HEK293 (cell line): ENCODE results near the gene KBTBD2.

Source experiments
- ZNF121 ChIP-seq: fragments of 450-650 bp; formaldehyde crosslinking; IDR thresholded peaks from 2 replicates; pipeline ENCODE4 v1.5.1; 2016; ENCODE audit warnings: missing biosample characterization, missing genetic modification characterization
- ZNF558 ChIP-seq: fragments of 450-650 bp; formaldehyde crosslinking; IDR thresholded peaks from 2 replicates; pipeline ENCODE4 v1.5.1; 2016; ENCODE audit warnings: missing biosample characterization, missing genetic modification characterization
- TF ChIP-seq, protein P1 (sequence below): fragments of 450-650 bp; formaldehyde crosslinking; optimal IDR thresholded peaks from 2 replicates; pipeline ENCODE3; 2016; ENCODE audit warnings: missing biosample characterization, mild to moderate bottlenecking, missing genetic modification characterization
- TF ChIP-seq, protein P2 (sequence below): fragments of 450-650 bp; formaldehyde crosslinking; IDR thresholded peaks from 2 replicates; pipeline ENCODE4 v1.5.1; 2016; ENCODE audit warnings: missing biosample characterization, missing genetic modification characterization

- TF ChIP-seq ZNF121 (tag by site-specific recombination), result no peak
- TF ChIP-seq, protein P1, sequence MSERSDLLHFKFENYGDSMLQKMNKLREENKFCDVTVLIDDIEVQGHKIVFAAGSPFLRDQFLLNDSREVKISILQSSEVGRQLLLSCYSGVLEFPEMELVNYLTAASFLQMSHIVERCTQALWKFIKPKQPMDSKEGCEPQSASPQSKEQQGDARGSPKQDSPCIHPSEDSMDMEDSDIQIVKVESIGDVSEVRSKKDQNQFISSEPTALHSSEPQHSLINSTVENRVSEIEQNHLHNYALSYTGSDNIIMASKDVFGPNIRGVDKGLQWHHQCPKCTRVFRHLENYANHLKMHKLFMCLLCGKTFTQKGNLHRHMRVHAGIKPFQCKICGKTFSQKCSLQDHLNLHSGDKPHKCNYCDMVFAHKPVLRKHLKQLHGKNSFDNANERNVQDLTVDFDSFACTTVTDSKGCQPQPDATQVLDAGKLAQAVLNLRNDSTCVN (tag by site-specific recombination), result no peak
- no peak for TF ChIP-seq ZNF558 (tag by site-specific recombination)
- TF ChIP-seq, protein P2, sequence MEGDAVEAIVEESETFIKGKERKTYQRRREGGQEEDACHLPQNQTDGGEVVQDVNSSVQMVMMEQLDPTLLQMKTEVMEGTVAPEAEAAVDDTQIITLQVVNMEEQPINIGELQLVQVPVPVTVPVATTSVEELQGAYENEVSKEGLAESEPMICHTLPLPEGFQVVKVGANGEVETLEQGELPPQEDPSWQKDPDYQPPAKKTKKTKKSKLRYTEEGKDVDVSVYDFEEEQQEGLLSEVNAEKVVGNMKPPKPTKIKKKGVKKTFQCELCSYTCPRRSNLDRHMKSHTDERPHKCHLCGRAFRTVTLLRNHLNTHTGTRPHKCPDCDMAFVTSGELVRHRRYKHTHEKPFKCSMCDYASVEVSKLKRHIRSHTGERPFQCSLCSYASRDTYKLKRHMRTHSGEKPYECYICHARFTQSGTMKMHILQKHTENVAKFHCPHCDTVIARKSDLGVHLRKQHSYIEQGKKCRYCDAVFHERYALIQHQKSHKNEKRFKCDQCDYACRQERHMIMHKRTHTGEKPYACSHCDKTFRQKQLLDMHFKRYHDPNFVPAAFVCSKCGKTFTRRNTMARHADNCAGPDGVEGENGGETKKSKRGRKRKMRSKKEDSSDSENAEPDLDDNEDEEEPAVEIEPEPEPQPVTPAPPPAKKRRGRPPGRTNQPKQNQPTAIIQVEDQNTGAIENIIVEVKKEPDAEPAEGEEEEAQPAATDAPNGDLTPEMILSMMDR (tag by site-specific recombination), result no peak
Measured at GRCh38 chr7:32890010-32890792, 1.4 kb downstream of the KBTBD2 start.
